Common myeloid progenitor, CD34-positive (primary cell): ENCODE measurements around the gene TBCD.
"Not testable (repeated sequence)": the region's sequence is repeated elsewhere in the genome, so short reads cannot be mapped to it uniquely, and the experiment has no call there.

Source experiments
- CTCF ChIA-PET: fragments of 350-600 bp; sonication (Branson Sonifier 250); formaldehyde crosslinking; loops from one replicate; lab custom pipeline; 2021; ENCODE audit warnings: antibody characterized with exemption; lab: Charles Lee
- POLR2A ChIA-PET: fragments of 350-600 bp; sonication (Branson Sonifier 250); formaldehyde crosslinking; loops from one replicate; lab custom pipeline; 2021; ENCODE audit warnings: antibody characterized with exemption; lab: Charles Lee
- DNase-seq, 3 donors: peaks; one replicate each; pipeline versions ENCODE4 v3.0.0 to v3.0.0-alpha.2; 2013
- H3K27ac ChIP-seq, 2 experiments: 1 replicate in 1 of 2; 2 replicates in 1 of 2; pipeline ENCODE4 v1.7.0; 2013; ENCODE audit warnings: inconsistent platforms in 2 of 2, low read length in 2 of 2, mild to moderate bottlenecking in 2 of 2, low read depth in 1 of 2, moderate library complexity in 1 of 2; ENCODE audit not compliant: severe bottlenecking in 2 of 2, insufficient read depth in 1 of 2, poor library complexity in 1 of 2
- H3K27me3 ChIP-seq, 5 experiments: replicated peaks in 2 of 5; 1 replicate in 3 of 5; 2 replicates in 2 of 5; pipeline versions ENCODE4 v1.6.1 to v1.7.0; 2013; ENCODE audit warnings: low read length in 4 of 5, mild to moderate bottlenecking in 2 of 5, moderate library complexity in 2 of 5, inconsistent platforms in 1 of 5; ENCODE audit not compliant: insufficient read depth in 5 of 5, control insufficient read depth in 4 of 5
- H3K36me3 ChIP-seq, 4 experiments: 1 replicate in 2 of 4; 2 replicates in 2 of 4; pipeline versions ENCODE4 v1.6.1 to v1.7.0; 2013; ENCODE audit warnings: low read length in 3 of 4, control low read depth in 1 of 4, mild to moderate bottlenecking in 1 of 4; ENCODE audit not compliant: control insufficient read depth in 4 of 4, insufficient read depth in 4 of 4
- H3K4me1 ChIP-seq, 4 experiments: 1 replicate in 3 of 4; 2 replicates in 1 of 4; pipeline versions ENCODE4 v1.6.1 to v1.7.1; 2013; ENCODE audit warnings: low read length in 3 of 4, mild to moderate bottlenecking in 3 of 4, control low read depth in 1 of 4, inconsistent platforms in 1 of 4, moderate library complexity in 1 of 4; ENCODE audit not compliant: control insufficient read depth in 4 of 4, insufficient read depth in 4 of 4; ENCODE audit errors: control extremely low read depth in 1 of 4
- H3K4me3 ChIP-seq, 7 experiments: 1 replicate in 4 of 7; 2 replicates in 3 of 7; pipeline versions ENCODE4 v1.5.1 to v1.7.0; 2013; ENCODE audit warnings: mild to moderate bottlenecking in 7 of 7, low read length in 6 of 7, moderate library complexity in 6 of 7, inconsistent platforms in 2 of 7, low read depth in 2 of 7, control low read depth in 1 of 7; ENCODE audit not compliant: insufficient read depth in 4 of 7, control insufficient read depth in 1 of 7; ENCODE audit errors: extremely low read depth in 1 of 7
- H3K9me3 ChIP-seq, 5 experiments: 1 replicate in 4 of 5; 2 replicates in 1 of 5; pipeline versions ENCODE4 v1.6.1 to v1.7.1; 2013; ENCODE audit warnings: low read length in 4 of 5, mild to moderate bottlenecking in 2 of 5, inconsistent platforms in 1 of 5, low read depth in 1 of 5, moderate library complexity in 1 of 5; ENCODE audit not compliant: control insufficient read depth in 4 of 5, insufficient read depth in 2 of 5; ENCODE audit errors: control extremely low read depth in 1 of 5
- WGBS: methylation state at CpG from one replicate; pipeline ENCODE4 v1.1.5; 2013; ENCODE audit not compliant: insufficient coverage; 5-methylcytosine and 5-hydroxymethylcytosine counted together

Gene TBCD

DNA sequence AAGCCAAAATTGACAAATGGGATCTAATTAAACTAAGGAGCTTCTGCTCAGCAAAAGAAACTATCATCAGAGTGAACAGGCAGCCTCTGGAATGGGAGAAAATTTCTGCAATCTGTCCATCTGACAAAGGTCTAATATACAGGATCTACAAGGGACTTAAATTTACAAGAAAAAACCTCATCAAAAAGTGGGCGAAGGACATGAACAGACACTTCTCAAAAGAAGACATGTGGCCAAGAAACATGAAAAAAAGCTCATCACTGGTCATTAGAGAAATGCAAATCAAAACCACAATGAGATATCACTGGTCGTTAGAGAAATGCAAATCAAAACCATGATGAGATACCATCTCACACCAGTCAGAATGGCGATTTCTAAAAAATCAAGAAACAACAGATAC is 203.2 kb downstream of the TBCD start:
- Histone ChIP-seq H3K9me3 (peaks cover 0 to 11% (median 3%) of the 10 kb centered on the region in 5 experiments), H3K36me3 (peaks cover 6 to 78% (median 41%) of the 10 kb centered on the region in 4 experiments)
- POLR2A ChIA-PET, H3K4me3 ChIP-seq, H3K4me1 ChIP-seq, H3K27ac ChIP-seq, CTCF ChIA-PET, DNase-seq, H3K27me3 ChIP-seq: not testable (repeated sequence)
- WGBS, result 90% methylated on average over 2 of the region's 3 CpGs

DNA sequence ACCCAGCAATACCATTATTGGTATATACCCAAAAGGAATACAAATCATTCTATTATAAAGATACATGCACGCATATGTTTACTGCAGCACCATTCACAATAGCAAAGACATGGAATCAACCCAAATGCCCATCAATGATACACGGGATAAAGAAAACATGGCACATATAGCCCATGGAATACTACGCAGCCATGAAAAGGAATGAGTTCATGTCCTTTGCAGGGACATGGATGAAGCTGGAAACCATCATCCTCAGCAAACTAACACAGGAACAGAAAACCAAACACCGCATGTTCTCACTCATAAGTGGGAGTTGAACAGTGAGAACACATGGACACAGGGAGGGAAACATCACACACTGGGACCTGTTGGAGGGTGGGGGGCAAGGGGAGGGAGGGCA is 203.8 kb downstream of the TBCD start:
- POLR2A ChIA-PET, H3K4me3 ChIP-seq, H3K4me1 ChIP-seq, H3K27ac ChIP-seq, H3K27me3 ChIP-seq, CTCF ChIA-PET, DNase-seq: not testable (repeated sequence)
- WGBS, result 100% methylated on average over 1 of the region's 4 CpGs
- H3K36me3 ChIP-seq, result peaks cover 6 to 78% (median 40%) of the 10 kb centered on the region in 4 experiments
- H3K9me3 ChIP-seq, result peaks cover 0 to 11% (median 3%) of the 10 kb centered on the region in 5 experiments

DNA sequence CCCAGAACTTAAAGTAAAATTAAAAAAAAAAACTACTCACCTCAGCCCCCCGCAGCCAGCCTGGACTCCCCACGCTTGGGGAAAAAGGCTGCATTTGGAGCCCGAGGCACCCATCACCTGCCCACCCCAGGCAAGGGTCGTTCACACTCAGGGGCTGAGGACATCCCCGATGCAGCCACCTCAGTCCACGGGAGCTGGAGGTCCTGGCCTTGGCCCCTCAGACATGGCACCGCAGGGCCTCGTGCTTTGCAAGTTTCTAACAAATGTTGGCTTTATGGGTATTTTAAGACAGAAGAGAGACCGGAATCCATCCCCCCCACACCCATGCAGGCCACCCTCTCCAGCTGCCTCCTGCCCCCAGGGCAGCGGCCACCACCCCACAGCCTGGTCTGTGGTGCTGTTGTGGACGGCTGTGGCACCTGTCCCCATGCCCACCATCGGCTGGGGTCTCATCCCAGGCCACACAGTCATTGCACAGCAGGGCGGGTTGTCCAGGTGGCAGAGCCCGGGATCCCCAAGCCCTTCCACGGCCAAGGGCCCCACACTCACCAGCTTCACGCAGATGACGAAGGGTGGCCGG is 204.4 kb downstream of the TBCD start:
- 96% methylated on average over 13 of the region's 18 CpGs for WGBS
- no peak for DNase-seq
- POLR2A ChIA-PET, result no interaction called here
- Histone ChIP-seq H3K36me3 (peaks cover under 1 to 78% (median 37%) of the 10 kb centered on the region in 4 experiments), H3K4me3 (no peak overlapping the region), H3K4me1 (no peaks in the 10 kb centered on the region), H3K27me3 (no peaks in the 10 kb centered on the region), H3K9me3 (peaks cover 0 to 11% (median 3%) of the 10 kb centered on the region in 5 experiments), H3K27ac (no peak overlapping the region)
- CTCF ChIA-PET, result no interaction called here

GRCh38 chr17:82956726-82957468 is 205.0 kb downstream of the TBCD start:
- 97% methylated on average over 26 of the region's 33 CpGs for WGBS
- Histone ChIP-seq H3K27me3 (no peaks in the 10 kb centered on the region), H3K36me3 (peaks cover 0 to 77% (median 35%) of the 10 kb centered on the region in 4 experiments), H3K4me1 (no peaks in the 10 kb centered on the region), H3K4me3 (no peak overlapping the region), H3K27ac (no peak overlapping the region), H3K9me3 (peaks cover 0 to 11% (median 3%) of the 10 kb centered on the region in 5 experiments)
- CTCF ChIA-PET, result no interaction called here
- POLR2A ChIA-PET, result no interaction called here
- DNase-seq, result no peak

- Histone ChIP-seq H3K9me3 (peaks cover 0 to 11% (median 3%) of the 10 kb centered on the region in 5 experiments), H3K36me3 (peaks cover 0 to 74% (median 34%) of the 10 kb centered on the region in 4 experiments), H3K27me3 (no peaks in the 10 kb centered on the region), H3K4me1 (peaks cover 0 to under 1% (median under 1%) of the 10 kb centered on the region in 4 experiments), H3K27ac (no peak overlapping the region), H3K4me3 (no peak overlapping the region)
- no peak for DNase-seq
- POLR2A ChIA-PET, result no interaction called here
- CTCF ChIA-PET, result no interaction called here
- WGBS, result 100% methylated on average over 8 of the region's 8 CpGs
Observed at GRCh38 chr17:82957469-82957795, 205.6 kb downstream of the TBCD start.

- H3K4me1 ChIP-seq, result peaks cover 0 to 6% (median 5%) of the 10 kb centered on the region in 4 experiments
- DNase-seq, result no peak
- peaks cover 0 to 73% (median 34%) of the 10 kb centered on the region in 4 experiments for H3K36me3 ChIP-seq
- H3K4me3 ChIP-seq, result no peak overlapping the region
- CTCF ChIA-PET, result no interaction called here
- H3K27ac ChIP-seq, result no peak overlapping the region
- H3K9me3 ChIP-seq, result peaks cover 0 to 11% (median 3%) of the 10 kb centered on the region in 5 experiments
- 98% methylated on average over 25 of the region's 30 CpGs for WGBS
- no peaks in the 10 kb centered on the region for H3K27me3 ChIP-seq
- POLR2A ChIA-PET, result no interaction called here
Observed at GRCh38 chr17:82957961-82958561, 206.2 kb downstream of the TBCD start.
